ENCODE measurements around the gene CRB2.
A peak's percentile ranks its signal among the peaks of the same experiment; 100 is the strongest.

The CRB2 gene

DNA sequence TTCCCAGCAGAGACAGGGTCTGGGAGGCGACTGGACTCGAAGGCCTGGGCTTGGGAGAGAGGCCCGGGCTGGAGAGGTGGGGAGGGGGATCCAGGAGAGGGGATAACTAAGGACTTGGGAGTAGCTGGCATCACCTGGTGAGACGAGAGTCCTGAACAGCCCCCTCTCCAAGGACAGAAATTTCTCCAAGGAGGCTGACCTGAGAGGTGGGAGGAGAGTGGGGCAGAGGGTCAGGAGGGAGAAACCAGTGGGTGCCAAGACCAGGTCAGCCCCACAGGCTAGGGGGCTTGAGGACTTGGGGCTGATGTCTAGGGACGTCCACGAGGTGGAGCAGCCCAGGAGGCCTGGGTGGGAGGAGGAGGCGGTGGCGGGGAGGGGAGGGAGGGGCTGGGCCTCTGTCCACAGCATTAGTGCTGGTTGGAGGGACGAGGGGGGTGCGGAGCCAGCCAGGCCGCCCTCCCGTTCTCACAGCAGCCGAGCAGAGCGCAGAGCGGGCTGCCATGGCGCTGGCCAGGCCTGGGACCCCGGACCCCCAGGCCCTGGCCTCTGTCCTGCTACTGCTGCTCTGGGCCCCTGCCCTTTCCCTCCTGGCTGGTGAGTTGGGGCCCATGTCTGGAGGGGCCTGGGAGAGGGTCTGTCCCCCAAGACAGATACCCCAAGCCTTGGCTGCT is at the start of gene CRB2:
Gene CRB2, plus strand, starts transcription at position 437 of the 671 bp plus-strand sequence. Its CDS starts 64 bp downstream, at position 501.
- no peak for DNase-seq

DNA sequence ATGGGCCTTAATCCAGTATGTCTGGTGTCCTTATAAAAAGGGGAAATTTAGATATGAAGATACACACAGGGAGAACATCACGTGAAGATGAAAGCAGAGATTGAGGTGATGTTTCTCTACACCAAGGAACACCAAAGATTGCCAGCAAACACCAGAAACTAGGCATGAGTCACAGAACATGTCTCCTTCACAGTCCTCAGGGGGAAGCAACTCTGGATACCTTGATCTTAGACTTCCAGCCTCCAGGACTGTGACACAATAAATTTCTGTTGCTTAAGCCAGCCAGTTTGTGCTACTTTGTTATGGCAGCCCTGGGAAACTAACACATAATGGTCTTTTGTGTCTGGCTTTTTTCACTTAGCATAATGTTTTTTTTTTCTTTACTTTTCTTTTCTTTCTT is 46.4 kb upstream of the CRB2 start:
- DNase-seq: no peak

DNA sequence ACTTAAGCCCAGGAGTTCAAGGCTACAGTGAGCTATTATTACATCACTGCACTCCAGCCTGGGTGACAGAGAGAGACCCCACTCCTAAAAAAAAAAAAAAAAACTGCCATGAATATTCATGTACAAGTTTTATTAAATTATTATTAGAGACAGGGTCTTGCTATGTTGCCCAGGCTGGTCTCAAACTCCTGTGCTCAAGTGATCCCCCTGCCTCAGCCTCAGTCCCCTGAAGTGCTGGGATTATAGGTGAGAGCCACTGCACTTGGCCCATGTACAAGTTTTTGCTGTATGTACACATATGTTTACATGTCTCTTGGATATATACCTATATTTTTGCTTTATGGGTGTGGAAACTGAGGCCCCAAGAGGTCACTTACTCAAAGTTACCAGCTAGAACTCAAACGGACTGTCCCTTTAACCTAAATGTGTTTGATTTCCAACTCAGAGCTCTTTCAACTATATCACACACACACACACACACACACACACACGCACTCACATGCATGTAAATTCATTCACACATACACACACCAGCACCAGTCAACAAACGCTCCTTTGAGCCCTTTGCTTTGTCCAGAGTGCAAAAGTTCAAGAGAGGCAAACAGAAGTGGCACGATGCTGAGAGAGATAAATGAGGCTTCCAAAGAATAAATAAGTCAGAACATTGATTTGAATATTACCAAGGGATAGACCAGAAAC is 45.3 kb upstream of the CRB2 start:
- DNase-seq: no peak

DNA sequence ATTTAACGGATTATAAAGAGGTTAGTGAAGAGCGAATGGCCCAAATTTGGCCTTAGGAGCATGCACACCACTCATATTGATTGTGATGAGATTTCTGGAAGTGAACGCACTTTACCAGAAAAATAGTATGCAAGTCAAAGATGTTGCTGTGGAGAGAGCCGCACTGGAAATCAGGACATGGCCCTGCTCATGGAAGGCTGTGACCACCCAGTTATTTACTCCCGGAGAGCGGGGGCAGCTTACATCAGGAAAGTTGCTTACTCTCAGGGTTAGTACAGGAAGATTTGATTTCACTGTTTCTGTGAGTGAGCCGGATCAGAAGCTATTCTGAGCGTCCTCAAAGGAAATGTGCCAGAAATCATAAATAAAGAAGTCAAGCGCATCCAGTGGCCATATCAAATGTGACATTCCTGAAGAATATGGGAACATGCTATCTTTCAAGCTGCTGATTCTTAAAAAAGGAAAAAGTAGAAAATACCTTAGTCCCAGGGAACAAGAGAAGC is 44.7 kb upstream of the CRB2 start:
- DNase-seq: no peak

DNA sequence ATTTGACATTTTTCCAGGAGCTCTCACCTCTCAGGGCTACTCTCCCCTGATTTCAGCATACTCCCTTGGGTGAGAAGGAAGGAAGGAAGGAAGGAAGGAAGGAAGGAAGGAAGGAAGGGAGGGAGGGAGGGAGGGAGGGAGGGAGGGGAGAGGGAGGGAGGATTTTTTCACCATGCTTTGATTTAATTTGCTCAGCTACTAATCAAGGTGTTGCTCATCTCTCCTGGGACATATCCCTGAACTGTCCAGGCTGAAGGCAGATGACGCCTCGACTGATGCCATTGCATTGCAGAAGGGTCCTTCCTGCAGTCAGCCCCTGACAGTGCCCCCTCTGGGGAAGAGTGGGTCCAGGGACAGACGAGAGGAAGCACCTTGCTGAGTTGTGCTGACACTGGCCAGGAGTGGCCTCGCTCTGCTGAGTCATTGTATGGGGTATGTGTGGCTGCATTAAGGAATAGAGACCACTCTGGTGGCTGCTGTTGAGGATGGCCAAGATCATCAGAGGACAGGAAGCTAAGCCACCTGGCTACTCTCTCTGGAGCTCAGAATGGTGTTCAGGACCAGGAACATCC is 43.6 kb upstream of the CRB2 start:
- DNase-seq: no peak

DNA sequence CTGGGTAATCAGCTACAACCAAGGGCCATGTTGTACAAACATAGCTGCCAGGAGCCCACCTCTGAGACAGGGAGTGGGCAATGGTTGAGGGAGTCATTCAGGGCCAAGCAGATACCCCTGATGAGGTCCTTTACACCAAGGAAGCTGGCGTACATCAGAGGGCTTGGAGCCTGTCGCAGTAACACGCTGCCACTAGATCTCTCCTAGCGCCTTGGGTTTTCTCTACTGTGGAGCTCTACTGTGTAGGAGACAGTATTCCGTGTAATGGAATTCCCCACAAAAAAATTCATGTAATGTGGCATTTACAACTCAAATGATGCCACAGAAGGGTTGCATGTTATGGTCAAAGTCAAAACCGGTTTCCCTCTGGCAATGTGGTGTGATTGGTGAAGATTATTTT is 41.4 kb upstream of the CRB2 start:
- DNase-seq: no peak

DNA sequence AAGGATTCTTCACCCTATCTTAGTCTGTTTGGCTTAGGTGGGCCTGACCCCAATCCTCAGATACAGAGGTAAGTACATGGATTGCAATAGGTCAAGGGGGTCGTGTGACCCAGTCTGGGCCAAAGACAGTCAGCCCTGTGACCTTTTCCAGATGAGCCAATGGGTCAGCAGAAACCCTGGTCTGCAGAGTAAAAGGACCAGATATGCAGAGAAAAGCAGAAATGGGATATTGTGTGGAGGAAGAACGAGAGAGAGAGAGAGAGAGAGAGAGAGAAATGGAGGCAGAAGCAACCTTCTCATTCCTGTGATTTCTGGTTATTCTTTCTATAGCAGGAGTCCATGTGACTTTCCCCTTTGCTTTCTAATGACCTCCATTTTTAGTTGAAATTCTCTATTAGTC is 40.4 kb upstream of the CRB2 start:
- no peak for DNase-seq

DNA sequence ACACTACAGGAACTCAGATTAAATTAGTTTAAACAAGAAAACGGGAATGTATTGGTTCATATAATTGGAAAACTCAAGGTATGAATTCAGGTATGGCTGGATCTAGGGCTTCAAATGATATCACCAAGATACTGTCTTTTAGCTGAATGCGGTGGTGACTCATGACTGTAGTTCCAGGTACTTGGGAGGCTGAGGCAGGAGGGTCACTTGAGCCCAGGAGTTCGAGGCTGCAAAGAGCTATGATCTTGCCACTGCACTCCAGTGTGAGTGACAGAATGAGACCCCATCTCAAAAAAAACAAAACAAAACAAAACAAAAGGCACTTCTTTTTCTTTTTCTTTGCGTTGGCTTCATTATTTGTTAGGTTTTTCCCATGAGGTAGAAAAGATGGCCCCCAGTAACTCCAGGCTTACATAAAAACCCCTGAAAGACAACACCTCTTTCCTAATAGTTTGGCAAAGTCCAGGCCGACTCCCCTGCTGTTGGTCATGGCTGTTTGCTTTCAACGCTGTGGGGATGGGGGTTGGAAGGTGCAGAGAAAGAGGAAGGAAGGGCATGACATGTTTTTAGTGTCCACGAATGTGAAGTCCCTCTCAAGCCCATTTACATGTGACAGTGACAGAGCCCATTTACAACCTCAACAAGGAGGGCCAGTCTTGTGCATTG is 39.8 kb upstream of the CRB2 start:
- no peak for DNase-seq

DNA sequence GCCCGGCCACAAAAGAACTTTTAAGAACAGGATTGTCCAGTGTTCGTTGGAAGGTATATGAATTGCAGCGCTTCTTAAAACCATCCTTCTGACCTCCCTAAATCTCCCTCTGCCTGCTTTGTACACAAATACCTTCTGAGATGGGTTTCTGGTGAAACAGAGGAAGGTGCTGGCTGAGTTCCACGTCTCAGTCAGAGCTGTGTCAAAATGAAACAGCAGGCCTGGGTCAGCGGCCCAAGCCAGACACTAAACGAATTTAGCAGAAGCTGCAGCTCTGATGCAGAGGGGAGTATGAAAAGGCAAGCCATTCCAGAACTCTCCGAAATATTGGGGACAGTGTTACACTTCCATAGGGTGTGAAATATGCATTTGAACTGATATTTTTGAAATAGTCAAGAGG is 37.8 kb upstream of the CRB2 start:
- no peak for DNase-seq

DNA sequence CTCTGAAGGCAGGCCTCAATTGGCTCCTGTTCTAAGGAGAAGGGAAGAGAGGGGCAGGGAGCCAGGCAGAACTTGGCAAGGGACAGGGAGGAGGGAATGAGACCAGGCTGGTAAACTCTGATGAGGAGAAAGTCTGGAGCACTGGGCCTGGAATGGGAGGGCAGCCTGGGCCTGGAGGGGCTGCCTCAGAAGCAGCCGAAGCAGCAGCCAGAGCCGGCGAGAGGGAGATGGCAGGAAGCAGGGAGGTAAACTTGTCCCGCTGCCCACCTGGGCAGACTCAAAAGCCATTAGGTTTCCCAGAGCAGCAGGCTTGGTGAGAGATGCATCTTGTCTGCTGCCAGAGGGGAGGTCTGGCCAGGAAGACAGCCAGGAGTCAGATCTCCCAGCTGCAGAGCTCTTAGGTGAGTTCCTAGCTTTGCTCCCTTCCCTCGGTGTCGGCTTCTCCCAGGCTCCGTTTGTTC is 37.0 kb upstream of the CRB2 start:
- DNase-seq: no peak

DNA sequence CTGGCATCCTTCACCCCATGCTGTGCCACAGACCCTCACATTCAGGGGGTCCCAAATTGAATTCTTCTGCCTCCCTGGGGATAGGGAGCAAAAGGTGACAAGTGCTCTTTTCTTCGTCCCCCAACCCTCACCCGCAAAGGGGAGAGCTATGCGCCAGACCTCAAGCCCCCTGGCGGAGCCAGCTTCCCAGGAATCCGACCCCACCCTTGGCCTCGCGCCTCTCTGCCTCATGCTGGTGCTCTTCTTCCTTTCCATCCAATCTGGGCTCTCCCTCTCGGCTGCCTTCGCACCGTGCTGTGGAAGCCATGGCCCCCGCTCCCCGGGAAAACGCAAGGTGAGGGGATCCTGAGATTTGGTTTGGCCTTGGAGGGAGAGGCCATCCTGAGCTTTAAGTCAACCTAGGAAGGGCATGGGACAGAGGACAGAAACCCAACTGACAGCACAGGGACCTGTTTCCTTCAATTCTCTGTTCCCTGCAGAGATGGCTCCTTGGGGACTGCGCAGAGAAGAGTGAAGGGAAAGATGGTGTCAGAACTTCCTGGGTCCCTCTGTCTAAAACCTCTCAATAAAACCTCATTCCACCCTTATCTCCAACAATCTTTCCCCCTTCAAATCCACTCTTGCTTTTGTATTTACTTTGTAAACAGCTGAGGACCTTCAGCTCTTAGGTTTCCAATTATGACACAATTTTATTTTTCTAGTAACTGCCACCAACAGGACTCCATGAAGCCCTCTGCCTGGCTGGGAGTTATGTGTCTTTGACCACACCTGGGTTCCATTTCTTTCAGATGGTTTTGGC is 36.3 kb upstream of the CRB2 start:
- no peak for DNase-seq

DNA sequence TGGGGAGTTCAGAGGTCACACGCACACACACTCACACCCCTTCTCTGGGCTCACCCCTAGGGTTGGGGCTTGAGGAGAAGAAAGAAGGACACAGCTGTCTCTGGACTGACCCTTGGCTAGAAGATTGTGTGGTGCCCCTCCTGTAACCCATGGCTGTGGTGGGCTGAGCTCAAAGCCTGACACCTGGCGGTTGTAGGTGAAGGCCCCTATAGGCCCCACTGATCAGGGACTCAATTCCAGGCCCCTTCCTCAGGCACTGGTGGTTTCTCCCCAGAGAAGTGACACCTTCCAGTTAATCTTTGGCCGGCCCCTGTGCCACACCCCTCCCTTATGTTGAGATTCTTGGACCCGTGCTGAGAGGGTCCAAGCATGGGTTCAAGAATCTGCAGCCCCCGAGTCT is 35.2 kb upstream of the CRB2 start:
- DNase-seq: no peak

DNA sequence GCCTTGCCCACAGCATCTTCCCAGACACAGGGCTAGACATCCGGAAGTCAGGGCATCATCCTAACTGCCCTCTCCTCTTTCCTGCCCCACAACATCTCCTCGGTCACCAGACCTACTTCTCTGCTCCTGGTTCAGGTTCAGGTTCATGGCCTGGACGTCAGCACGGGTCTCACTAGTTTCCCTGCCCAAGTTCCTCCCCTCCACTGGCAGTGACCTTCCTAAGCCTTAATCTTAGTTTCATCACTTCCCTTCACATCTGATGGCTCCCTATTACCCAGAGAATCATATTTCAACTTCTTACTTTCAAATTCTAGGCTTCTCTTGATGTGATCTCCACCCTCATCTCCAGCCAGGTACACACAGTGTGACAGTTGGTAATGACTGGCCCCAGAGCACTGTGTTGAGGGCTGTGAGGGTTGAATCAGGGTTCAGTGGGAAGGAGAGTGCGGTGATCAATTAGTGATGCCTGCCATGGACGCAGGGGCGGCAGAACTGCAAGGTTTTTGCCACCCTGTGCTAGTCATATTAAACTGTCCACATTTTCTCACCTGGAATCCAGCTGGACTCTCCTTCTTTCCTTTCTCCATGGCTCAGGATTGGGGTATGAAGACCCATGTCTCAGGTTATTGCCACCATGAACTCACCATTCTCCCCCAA is 34.3 kb upstream of the CRB2 start:
- no peak for DNase-seq

DNA sequence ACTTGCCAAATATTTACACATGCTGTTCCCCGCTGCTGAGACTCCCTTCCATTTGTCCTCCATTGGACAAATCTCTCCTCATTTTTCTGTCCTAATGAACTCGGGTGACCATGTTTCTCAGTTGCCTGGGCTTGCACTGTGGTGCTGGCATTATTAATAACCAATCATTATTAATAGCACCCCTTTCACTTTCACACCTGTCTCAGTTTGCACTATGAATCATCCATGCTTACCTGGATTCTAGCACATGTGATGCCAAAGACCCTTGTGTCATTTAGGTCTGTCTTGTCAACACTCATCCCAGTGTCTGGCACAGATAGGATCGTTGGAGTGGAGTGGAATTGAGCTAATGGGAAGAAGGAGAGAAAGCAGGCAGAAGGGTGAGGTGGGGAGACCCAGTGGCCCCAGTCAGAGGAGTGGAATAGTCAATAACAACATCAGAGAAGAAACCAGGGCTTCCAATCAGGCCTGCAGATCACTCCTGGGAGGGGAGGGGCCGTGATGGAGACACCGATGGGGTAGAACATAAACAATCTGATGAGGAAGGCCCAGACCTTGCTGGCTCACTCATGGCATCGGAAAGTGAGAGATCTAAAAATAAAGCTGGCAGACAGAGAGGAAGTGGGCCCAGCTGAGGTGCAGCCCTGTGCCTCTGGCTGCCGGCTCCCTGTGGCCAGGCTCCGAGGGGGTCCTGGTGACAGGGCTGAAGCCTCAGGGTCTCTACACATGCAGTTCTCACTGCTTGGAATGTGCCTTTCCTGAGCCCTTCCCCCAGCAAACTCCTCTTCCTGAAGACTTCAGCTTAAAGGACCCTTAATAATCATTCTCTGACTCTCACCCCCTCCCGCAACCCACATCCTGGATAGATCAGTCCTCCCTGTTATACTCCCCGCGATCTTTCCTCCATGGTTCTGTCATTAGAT is 33.5 kb upstream of the CRB2 start:
- DNase-seq: peak; percentile 36

DNA sequence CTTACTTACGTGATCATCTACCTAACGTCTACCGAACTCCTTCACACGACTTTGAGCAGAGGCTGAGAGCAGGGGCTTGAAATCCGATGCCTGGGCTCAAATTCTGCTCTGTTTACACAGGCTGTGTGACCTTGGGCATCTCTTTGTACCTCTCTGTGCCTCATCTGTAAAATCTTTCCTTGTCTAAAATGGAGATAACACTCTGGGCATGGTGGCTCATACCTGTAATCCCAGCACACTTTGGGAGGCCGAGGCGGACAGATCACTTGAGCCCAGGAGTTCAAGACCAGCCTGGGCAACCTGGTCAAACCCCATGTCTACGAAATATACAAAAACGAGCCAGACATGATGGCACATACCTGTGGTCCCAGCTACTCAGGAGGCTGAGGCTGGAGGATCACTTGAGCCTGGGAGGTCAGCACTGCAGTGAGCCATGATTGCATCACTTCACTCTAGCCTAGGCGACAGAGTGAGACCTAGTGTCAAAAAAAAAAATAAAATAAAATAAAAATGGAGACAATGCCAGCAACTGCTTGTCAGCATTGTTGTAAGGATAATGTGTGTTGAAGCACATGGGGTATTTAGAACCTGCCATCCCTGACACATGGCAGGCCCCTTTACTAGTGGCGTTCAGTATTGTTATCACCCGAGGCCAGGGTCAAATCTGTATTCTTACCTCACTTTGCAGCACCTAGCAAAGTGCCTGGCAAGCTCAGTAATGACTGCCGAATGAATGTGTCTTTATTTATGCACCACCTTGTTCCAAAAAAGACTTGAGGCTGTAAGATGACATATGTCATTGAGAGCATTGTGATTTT is 32.6 kb upstream of the CRB2 start:
- DNase-seq: no peak

DNA sequence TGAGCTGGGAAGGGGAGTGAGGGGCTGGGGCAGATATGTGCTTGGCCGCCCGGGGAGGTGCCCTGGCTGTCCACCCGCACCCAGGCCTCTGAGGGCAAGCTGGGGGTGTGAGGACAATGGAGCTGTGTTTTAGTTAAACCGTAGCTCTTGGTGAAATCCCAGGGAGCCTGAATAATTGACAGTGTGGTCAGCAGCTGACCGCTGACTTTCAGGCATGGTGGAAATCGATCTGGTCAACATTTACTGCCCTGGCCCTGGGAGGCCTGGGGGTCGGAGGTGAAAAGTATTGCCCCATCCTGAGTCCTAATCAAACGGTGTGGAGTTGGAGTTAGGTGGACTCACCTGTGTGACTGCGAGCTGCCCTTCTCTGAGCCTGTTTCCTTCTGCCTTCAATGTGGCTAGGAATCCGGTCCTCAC is 31.2 kb upstream of the CRB2 start:
- DNase-seq: no peak

DNA sequence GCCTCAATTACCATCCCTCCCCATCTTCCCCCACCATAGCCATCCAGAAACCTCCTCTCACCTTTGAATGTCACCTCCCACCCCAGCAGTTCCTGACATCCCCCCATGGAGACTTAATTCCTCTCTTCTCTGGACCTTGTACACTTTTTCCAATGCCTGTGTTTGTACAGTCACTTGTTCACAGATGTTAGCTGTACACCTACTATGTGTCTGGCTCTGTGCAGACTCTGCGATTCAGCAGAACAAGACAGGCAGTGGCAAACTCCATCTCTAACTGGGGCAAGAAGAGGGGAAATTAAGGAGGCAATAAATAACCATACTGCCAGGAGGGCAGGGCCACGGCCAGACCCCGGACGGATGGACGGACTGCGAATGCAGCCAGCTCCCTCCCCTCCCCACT is 29.8 kb upstream of the CRB2 start:
- no peak for DNase-seq

DNA sequence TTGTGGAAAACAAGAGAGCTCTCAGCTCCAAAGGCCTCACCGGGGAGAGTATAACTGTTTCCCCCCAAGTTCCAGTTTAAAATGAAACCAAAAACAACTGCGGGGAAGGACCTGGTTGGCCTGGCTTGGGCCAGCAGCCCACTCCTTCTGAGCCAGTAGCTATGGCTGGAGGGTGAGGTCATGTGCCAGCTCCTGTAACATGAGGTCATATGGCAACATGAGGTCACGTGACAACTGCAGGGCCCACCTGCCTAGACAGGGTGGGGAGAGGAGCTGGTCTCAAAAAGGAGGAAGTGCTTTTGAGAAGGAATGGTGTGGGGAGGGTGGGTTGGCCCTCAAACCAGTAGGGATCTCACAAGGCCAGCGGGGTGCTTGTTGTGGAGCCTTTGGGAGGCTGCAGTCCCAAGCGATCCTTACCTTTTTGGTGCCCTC is 29.3 kb upstream of the CRB2 start:
- no peak for DNase-seq

DNA sequence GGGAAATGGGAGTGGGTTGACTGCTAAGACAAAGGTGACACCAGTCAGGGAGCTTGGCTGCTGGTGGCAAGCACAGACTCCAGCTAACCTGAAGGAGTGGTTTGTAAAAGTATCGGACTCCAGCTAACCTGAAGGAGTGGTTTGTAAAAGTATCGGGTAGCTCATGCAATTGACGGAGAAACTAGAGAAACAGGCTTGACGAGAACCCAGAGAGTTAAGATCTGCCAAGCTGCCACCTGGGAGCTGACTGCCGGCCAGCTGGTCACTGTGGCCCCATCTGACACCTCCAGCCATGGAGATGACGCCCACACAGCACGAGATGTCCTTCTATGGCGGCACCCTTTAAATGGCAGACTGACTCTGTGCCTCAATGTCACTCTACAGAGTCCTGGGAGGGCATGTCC is 28.3 kb upstream of the CRB2 start:
- DNase-seq: no peak

DNA sequence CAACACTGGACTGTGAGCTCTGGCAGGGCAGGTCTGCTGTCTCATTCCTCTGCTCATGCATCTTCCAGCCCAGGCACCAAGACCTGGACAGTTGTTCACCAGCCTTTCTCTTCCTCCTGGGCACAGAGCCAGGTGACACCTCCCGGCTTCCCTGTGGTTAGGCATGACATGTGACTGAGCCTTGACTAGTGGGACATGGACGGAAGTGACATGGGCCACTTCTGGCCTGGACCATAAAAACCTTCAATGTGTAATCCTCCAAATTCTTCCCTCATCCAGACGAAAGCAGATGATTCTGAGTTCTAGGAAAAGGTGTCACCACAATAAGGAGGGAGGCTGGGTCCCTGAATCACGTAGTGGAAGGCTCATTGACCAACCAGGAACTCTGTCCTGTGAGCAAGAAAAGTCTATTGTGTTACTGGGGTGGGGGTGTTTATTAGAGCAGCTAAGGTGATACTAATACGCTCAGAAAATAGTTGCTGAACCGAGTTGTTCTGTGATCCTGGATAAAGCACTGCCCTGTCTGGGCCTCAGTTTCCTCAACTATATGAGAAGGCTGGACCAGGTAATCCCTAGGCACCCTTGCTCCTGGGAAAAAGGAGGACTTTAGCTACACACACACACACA is 26.6 kb upstream of the CRB2 start:
- no peak for DNase-seq
